WTC11 (cell line): ENCODE results near the gene HEPHL1. TPM values are rescaled to one million over a fixed set of nuclear protein-coding genes. Genes with fewer than 3 reads are reported as not detected.

Source experiments
- ATAC-seq: fragments of 200-7000 bp; cut with Tn5 transposase; 2 replicates; pipeline ENCODE4 v1.10.0; 2021; ENCODE audit warnings: mild to moderate bottlenecking, moderate library complexity
- CTCF ChIA-PET: fragments of 300-600 bp; sonication (Branson Sonifier 250); formaldehyde crosslinking; loops from one replicate; lab custom pipeline; 2021; ENCODE audit warnings: antibody characterized with exemption; lab: Charles Lee
- POLR2A ChIA-PET: fragments of 350-600 bp; sonication (Branson Sonifier 250); formaldehyde crosslinking; loops from one replicate; lab custom pipeline; 2021; ENCODE audit warnings: antibody characterized with exemption; lab: Charles Lee
- DNase-seq: peaks from one replicate; pipeline ENCODE4 v3.0.0; 2021; ENCODE audit warnings: low spot score
- H3K27ac Mint-ChIP-seq: 2 replicates; pipeline ENCODE4 v1.8.0; 2021; ENCODE audit warnings: mixed read lengths
- H3K27me3 Mint-ChIP-seq: 2 replicates; pipeline ENCODE4 v1.8.0; 2021; ENCODE audit warnings: low read depth, mild to moderate bottlenecking, moderate library complexity, mixed read lengths
- H3K36me3 Mint-ChIP-seq: 2 replicates; pipeline ENCODE4 v1.8.0; 2021; ENCODE audit warnings: mixed read lengths
- H3K4me1 Mint-ChIP-seq: 2 replicates; pipeline ENCODE4 v1.8.0; 2022; ENCODE audit warnings: mixed read lengths
- H3K4me3 Mint-ChIP-seq: 2 replicates; pipeline ENCODE4 v1.8.0; 2021; ENCODE audit warnings: mild to moderate bottlenecking, moderate library complexity, mixed read lengths
- H3K9me3 Mint-ChIP-seq: 2 replicates; pipeline ENCODE4 v1.8.0; 2021; ENCODE audit warnings: mixed read lengths
- ATF2 ChIP-seq: sonication (generic); formaldehyde crosslinking; IDR thresholded peaks from 2 replicates; pipeline ENCODE4 v1.8.1; 2022; ENCODE audit warnings: low read depth, missing genetic modification reagents, borderline replicate concordance
- ELF4 ChIP-seq: sonication (generic); formaldehyde crosslinking; IDR thresholded peaks from 2 replicates; pipeline ENCODE4 v1.8.1; 2022; ENCODE audit warnings: low read depth, mild to moderate bottlenecking, moderate library complexity, missing genetic modification reagents
- ESRRA ChIP-seq: sonication (generic); formaldehyde crosslinking; IDR thresholded peaks from 2 replicates; pipeline ENCODE4 v1.8.1; 2022; ENCODE audit warnings: mild to moderate bottlenecking, missing genetic modification reagents, borderline replicate concordance
- ETV6 ChIP-seq: sonication (generic); formaldehyde crosslinking; IDR thresholded peaks from 2 replicates; pipeline ENCODE4 v1.8.1; 2022; ENCODE audit warnings: mild to moderate bottlenecking, missing genetic modification reagents
- FOXK1 ChIP-seq: sonication (generic); formaldehyde crosslinking; IDR thresholded peaks from 2 replicates; pipeline ENCODE4 v1.8.0; 2022; ENCODE audit warnings: mild to moderate bottlenecking, moderate library complexity, missing genetic modification reagents
- JAZF1 ChIP-seq: fragments of 250-450 bp; sonication (Bioruptor Pico); IDR thresholded peaks from 2 replicates; pipeline ENCODE4 v1.9.0; 2021; ENCODE audit warnings: moderate library complexity, mild to moderate bottlenecking, inconsistent platforms
- JUN ChIP-seq: sonication (generic); formaldehyde crosslinking; IDR thresholded peaks from 2 replicates; pipeline ENCODE4 v1.8.0; 2023; ENCODE audit warnings: mild to moderate bottlenecking, missing genetic modification reagents
- KAT7 ChIP-seq: sonication (generic); formaldehyde crosslinking; IDR thresholded peaks from 2 replicates; pipeline ENCODE4 v1.8.1; 2023; ENCODE audit warnings: missing genetic modification reagents, mild to moderate bottlenecking, borderline replicate concordance
- MLX ChIP-seq: sonication (generic); formaldehyde crosslinking; IDR thresholded peaks from 2 replicates; pipeline ENCODE4 v1.8.1; 2023; ENCODE audit warnings: mild to moderate bottlenecking, missing genetic modification reagents, moderate library complexity
- NFYB ChIP-seq: sonication (generic); formaldehyde crosslinking; conservative IDR thresholded peaks from 2 replicates; pipeline ENCODE4 v1.8.0; 2022; ENCODE audit warnings: low read depth, missing genetic modification reagents
- NR2C2 ChIP-seq: sonication (generic); formaldehyde crosslinking; IDR thresholded peaks from 2 replicates; pipeline ENCODE4 v1.8.0; 2022; ENCODE audit warnings: mild to moderate bottlenecking, missing genetic modification reagents
- RELA ChIP-seq: sonication (generic); formaldehyde crosslinking; IDR thresholded peaks from 2 replicates; pipeline ENCODE4 v1.8.1; 2022; ENCODE audit warnings: missing genetic modification reagents, mild to moderate bottlenecking, borderline replicate concordance
- SMAD4 ChIP-seq: sonication (generic); formaldehyde crosslinking; IDR thresholded peaks from 2 replicates; pipeline ENCODE4 v1.8.0; 2022; ENCODE audit warnings: mild to moderate bottlenecking, missing genetic modification reagents
- TP53 ChIP-seq: sonication (generic); formaldehyde crosslinking; IDR thresholded peaks from 2 replicates; pipeline ENCODE4 v1.8.1; 2023; ENCODE audit warnings: mild to moderate bottlenecking, missing genetic modification reagents
- USF1 ChIP-seq: sonication (generic); formaldehyde crosslinking; IDR thresholded peaks from 2 replicates; pipeline ENCODE4 v1.8.0; 2022; ENCODE audit warnings: mild to moderate bottlenecking, missing genetic modification reagents
- USF2 ChIP-seq: sonication (generic); formaldehyde crosslinking; IDR thresholded peaks from 2 replicates; pipeline ENCODE4 v1.8.1; 2023; ENCODE audit warnings: mild to moderate bottlenecking, missing genetic modification reagents, moderate library complexity
- ZBTB21 ChIP-seq: sonication (generic); formaldehyde crosslinking; IDR thresholded peaks from 2 replicates; pipeline ENCODE4 v1.8.1; 2023; ENCODE audit warnings: mild to moderate bottlenecking, missing genetic modification reagents, borderline replicate concordance
- ZBTB43 ChIP-seq: sonication (generic); formaldehyde crosslinking; IDR thresholded peaks from 2 replicates; pipeline ENCODE4 v1.8.1; 2023; ENCODE audit warnings: mild to moderate bottlenecking, missing genetic modification reagents
- ZNF121 ChIP-seq: sonication (generic); formaldehyde crosslinking; IDR thresholded peaks from 2 replicates; pipeline ENCODE4 v1.8.0; 2023; ENCODE audit warnings: missing genetic modification reagents
- ZNF138 ChIP-seq: sonication (generic); formaldehyde crosslinking; conservative IDR thresholded peaks from 2 replicates; pipeline ENCODE4 v1.8.1; 2022; ENCODE audit warnings: mild to moderate bottlenecking, moderate library complexity, missing genetic modification reagents
- ZNF263 ChIP-seq: sonication (generic); formaldehyde crosslinking; IDR thresholded peaks from 2 replicates; pipeline ENCODE4 v1.8.1; 2022; ENCODE audit warnings: low read depth, mild to moderate bottlenecking, moderate library complexity, missing genetic modification reagents
- ZNF416 ChIP-seq: fragments of 250-450 bp; sonication (Bioruptor Pico); IDR thresholded peaks from 2 replicates; pipeline ENCODE4 v1.9.0; 2021; ENCODE audit warnings: mild to moderate bottlenecking, inconsistent platforms
- total RNA-seq: library from RNA; stranded (reverse); gene quantifications from 3 replicates; pipeline ENCODE4 v1.2.3, GENCODE V29; 2021

The HEPHL1 gene
- total RNA-seq, 1 experiment from 2014 or later = 0.13 TPM

GRCh38 chr11:94145916-94146315 lies 124.8 kb downstream of the HEPHL1 start (continued):
- no peak for TF ChIP-seq ATF2
- TF ChIP-seq NR2C2 (CRISPR knock-in tag) = no peak
- TF ChIP-seq, all 79 proteins: peak for 0

- Mint-ChIP-seq H3K9me3 (no peaks in the 10 kb centered on the region), H3K27me3 (no peaks in the 10 kb centered on the region), H3K27ac (0 out of 2 replicates have a peak overlapping the region, but pooled peaks have one; percentile 3)
- ATAC-seq = no peak
- ChIA-PET CTCF (no interaction called here), POLR2A (no interaction called here)
- no peak for DNase-seq
- TF ChIP-seq ZNF416 (CRISPR knock-in tag) (no peak), ZNF121 (CRISPR knock-in tag) (no peak), USF1 (CRISPR knock-in tag) (no peak), ZNF138 (CRISPR knock-in tag) (no peak), NFYB (CRISPR knock-in tag) (no peak), TP53 (no peak), RELA (no peak), ESRRA (CRISPR knock-in tag) (no peak), ZBTB21 (CRISPR knock-in tag) (no peak), SMAD4 (CRISPR knock-in tag) (no peak), MLX (CRISPR knock-in tag) (no peak), ELF4 (CRISPR knock-in tag) (no peak), NR2C2 (CRISPR knock-in tag) (no peak), FOXK1 (no peak), JUN (CRISPR knock-in tag) (no peak), ZNF263 (CRISPR knock-in tag) (no peak), ZBTB43 (CRISPR knock-in tag) (no peak), ETV6 (CRISPR knock-in tag) (no peak), KAT7 (CRISPR knock-in tag) (no peak)
- TF ChIP-seq, all 79 proteins: peak for 0
- H3K4me1 Mint-ChIP-seq = peaks cover 78% of the 10 kb centered on the region
- H3K4me3 Mint-ChIP-seq = no peak overlapping the region
- no peaks in the 10 kb centered on the region for H3K36me3 Mint-ChIP-seq
Observed at GRCh38 chr11:94147433-94147845, 126.3 kb downstream of the HEPHL1 start.

GRCh38 chr11:94148189-94148588 lies 127.0 kb downstream of the HEPHL1 start:
- H3K4me1 Mint-ChIP-seq = peaks cover 78% of the 10 kb centered on the region
- DNase-seq (no peak), ATAC-seq (no peak)
- no peaks in the 10 kb centered on the region for H3K36me3 Mint-ChIP-seq
- no peaks in the 10 kb centered on the region for H3K9me3 Mint-ChIP-seq
- H3K4me3 Mint-ChIP-seq = no peak overlapping the region
- CTCF ChIA-PET = no interaction called here
- no peaks in the 10 kb centered on the region for H3K27me3 Mint-ChIP-seq
- no peak for TF ChIP-seq USF2 (CRISPR knock-in tag)
- TF ChIP-seq JAZF1 (CRISPR knock-in tag) = no peak
- TF ChIP-seq ESRRA (CRISPR knock-in tag) = no peak
- TF ChIP-seq, all 79 proteins: peak for 0
- H3K27ac Mint-ChIP-seq = no peak overlapping the region
- POLR2A ChIA-PET = no interaction called here
